HG03103 (cell line): Measurements from ENCODE around the gene TAX1BP1.
"Not testable (repeated sequence)": the region's sequence is repeated elsewhere in the genome, so short reads cannot be mapped to it uniquely, and the experiment has no call there.

ENCODE experiments used
- ATAC-seq: cut with Tn5 transposase; IDR thresholded peaks from one replicate; pipeline ENCODE4 v1.9.1; 2021; ENCODE audit warnings: low read depth; ENCODE audit not compliant: unreplicated experiment

TAX1BP1 gene

GRCh38 chr7:27737616-27738015 is 2.3 kb upstream of the TAX1BP1 start:
- no peak for ATAC-seq

- ATAC-seq, result peak; percentile 22
These were observed 557 bp upstream of the TAX1BP1 start for GRCh38 chr7:27739301-27739908.

- peak; percentile 76 for ATAC-seq
These were observed 606 bp downstream of the TAX1BP1 start for GRCh38 chr7:27740449-27741086.

- not testable (repeated sequence) for ATAC-seq
These were observed 2.2 kb downstream of the TAX1BP1 start for GRCh38 chr7:27742091-27742710.

GRCh38 chr7:27745064-27745583 is 5.2 kb downstream of the TAX1BP1 start:
- ATAC-seq, result no peak

- ATAC-seq, result no peak
These were observed 6.5 kb downstream of the TAX1BP1 start for GRCh38 chr7:27746486-27746885.

- no peak for ATAC-seq
These were observed 7.0 kb downstream of the TAX1BP1 start for GRCh38 chr7:27746978-27747377.

GRCh38 chr7:27747589-27748368 is 7.8 kb downstream of the TAX1BP1 start:
- no peak for ATAC-seq

- ATAC-seq, result no peak
These were observed 10.4 kb downstream of the TAX1BP1 start for GRCh38 chr7:27750316-27750715.

- no peak for ATAC-seq
These were observed 12.1 kb downstream of the TAX1BP1 start for GRCh38 chr7:27751888-27752660.

GRCh38 chr7:27753863-27754262 is 13.9 kb downstream of the TAX1BP1 start:
- no peak for ATAC-seq

GRCh38 chr7:27756298-27756697 is 16.3 kb downstream of the TAX1BP1 start:
- no peak for ATAC-seq

- ATAC-seq, result no peak
These were observed 19.5 kb downstream of the TAX1BP1 start for GRCh38 chr7:27759491-27759890.

GRCh38 chr7:27762062-27762461 is 22.1 kb downstream of the TAX1BP1 start:
- ATAC-seq, result no peak

GRCh38 chr7:27763983-27764508 is 24.1 kb downstream of the TAX1BP1 start:
- ATAC-seq, result no peak

- no peak for ATAC-seq
These were observed 25.9 kb downstream of the TAX1BP1 start for GRCh38 chr7:27765841-27766240.

- ATAC-seq, result no peak
These were observed 27.4 kb downstream of the TAX1BP1 start for GRCh38 chr7:27767374-27767773.

- no peak for ATAC-seq
These were observed 31.1 kb downstream of the TAX1BP1 start for GRCh38 chr7:27771111-27771510.

GRCh38 chr7:27774717-27775328 is 34.9 kb downstream of the TAX1BP1 start:
- ATAC-seq, result no peak

- no peak for ATAC-seq
These were observed 35.8 kb downstream of the TAX1BP1 start for GRCh38 chr7:27775782-27776181.
